OCI-LY1 (cell line): ENCODE measurements around the gene KLHDC8A.

Source experiments
- CTCF ChIP-seq: fragments of 200-600 bp; sonication (generic), shearing (Covaris generic); IDR thresholded peaks from 2 replicates; pipeline ENCODE4 v1.5.1; 2017; ENCODE audit warnings: mild to moderate bottlenecking, antibody characterized with exemption, low read length, moderate library complexity, mixed read lengths
- EZH2 ChIP-seq: fragments of 200-600 bp; sonication (generic), shearing (Covaris generic); IDR thresholded peaks from 2 replicates; pipeline ENCODE4 v1.8.0; 2017; ENCODE audit warnings: borderline replicate concordance, mixed run types, mild to moderate bottlenecking, antibody characterized with exemption, low read length, moderate library complexity, mixed read lengths

- TF ChIP-seq CTCF (no peak), EZH2 (no peak)
Measured at GRCh38 chr1:205310976-205311704, 45.6 kb downstream of the KLHDC8A start.
